ENCODE data around the gene TPH2. TPM values are rescaled to one million over a fixed set of nuclear protein-coding genes. Genes with fewer than 3 reads are reported as not detected.
A peak's percentile ranks its signal among the peaks of the same experiment; 100 is the strongest.

Gene TPH2
- total and polyA plus RNA-seq, 4 donors, result 0.01 TPM; not detected in 3

DNA sequence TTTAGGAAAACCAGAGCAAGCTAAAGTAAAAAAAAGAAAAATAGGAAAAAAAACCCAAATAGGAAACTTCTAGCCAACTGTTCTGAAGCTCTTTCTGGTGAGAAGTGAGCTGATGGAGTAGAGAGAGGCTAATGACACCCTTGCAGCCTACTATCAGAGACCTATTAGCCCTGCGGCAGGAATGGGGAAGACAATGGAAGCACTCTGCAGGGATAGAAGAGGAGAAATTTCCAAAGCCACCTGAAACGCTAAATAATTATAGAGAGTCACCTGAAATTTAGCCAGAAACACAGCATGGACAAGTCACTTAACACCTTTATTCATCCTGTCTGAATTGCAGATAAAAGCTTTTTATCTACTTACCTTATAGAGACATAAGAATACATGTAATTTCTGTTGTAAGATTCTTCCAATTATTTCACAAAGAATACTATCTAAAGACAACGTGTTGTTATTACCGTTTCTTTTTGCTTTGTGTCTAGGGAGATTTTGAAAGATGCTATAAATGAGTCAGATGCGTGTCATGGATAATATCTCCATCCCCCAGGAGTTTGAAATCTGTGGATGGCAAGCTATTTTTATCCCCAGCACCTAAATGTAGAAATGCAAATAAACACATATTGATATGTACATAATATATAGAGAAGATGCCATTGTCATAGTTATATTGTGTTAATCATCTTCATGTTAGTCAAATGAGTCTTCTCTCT lies 138.6 kb downstream of the TPH2 start:
- WGBS, 2 donors, result 81 to 87% methylated on average over 5 of the region's 5 CpGs

GRCh38 chr12:72081777-72082176 lies 143.1 kb downstream of the TPH2 start:
- ATAC-seq (ENCODE audit: insufficient read depth, low FRiP score), result no peak
- WGBS, 2 donors, result 52 to 68% methylated on average over 2 of the region's 2 CpGs
- H3K9me3 ChIP-seq (ENCODE audit: control insufficient read depth in 4 of 4, insufficient read depth in 3 of 4, low read length in 3 of 4), result peaks cover 0 to 3% (median 0%) of the 10 kb centered on the region in 4 donors

More for the DNA sequence above, 138.6 kb downstream of the TPH2 start:
- ATAC-seq (ENCODE audit: insufficient read depth, low FRiP score) (no peak), DNase-seq (no peak)
- Histone ChIP-seq H3K36me3 (ENCODE audit: control insufficient read depth in 4 of 4, insufficient read depth in 4 of 4, low read length in 4 of 4) (no peaks in the 10 kb centered on the region), H3K4me1 (ENCODE audit: control insufficient read depth in 5 of 5, insufficient read depth in 5 of 5, low read length in 5 of 5) (peaks cover 0 to 7% (median 0%) of the 10 kb centered on the region in 5 donors), H3K9me3 (ENCODE audit: control insufficient read depth in 4 of 4, insufficient read depth in 3 of 4, low read length in 3 of 4) (peaks cover 0 to 3% (median 0%) of the 10 kb centered on the region in 4 donors), H3K27ac (ENCODE audit: low read depth in 1 of 2, low read length in 1 of 2) (no peak overlapping the region), H3K27me3 (ENCODE audit: control insufficient read depth in 3 of 3, insufficient read depth in 3 of 3, low read length in 2 of 3) (no peaks in the 10 kb centered on the region), H3K9ac (ENCODE audit: insufficient read depth in 1 of 2, low read length in 2 of 2) (no peak overlapping the region), H3K4me3 (no peak overlapping the region)
- no peak for TF ChIP-seq CTCF (IDR thresholded peaks at IDR 0.05; ENCODE audit: control extremely low read depth, extremely low read depth)

More at GRCh38 chr12:72081777-72082176, 143.1 kb downstream of the TPH2 start:
- no peak for TF ChIP-seq CTCF (IDR thresholded peaks at IDR 0.05; ENCODE audit: control extremely low read depth, extremely low read depth)
- Histone ChIP-seq H3K36me3 (ENCODE audit: control insufficient read depth in 4 of 4, insufficient read depth in 4 of 4, low read length in 4 of 4) (no peaks in the 10 kb centered on the region), H3K27me3 (ENCODE audit: control insufficient read depth in 3 of 3, insufficient read depth in 3 of 3, low read length in 2 of 3) (no peaks in the 10 kb centered on the region), H3K9ac (ENCODE audit: insufficient read depth in 1 of 2, low read length in 2 of 2) (no peak overlapping the region), H3K27ac (ENCODE audit: low read depth in 1 of 2, low read length in 1 of 2) (no peak overlapping the region), H3K4me3 (no peak overlapping the region), H3K4me1 (ENCODE audit: control insufficient read depth in 5 of 5, insufficient read depth in 5 of 5, low read length in 5 of 5) (peaks cover 0 to 24% (median 0%) of the 10 kb centered on the region in 5 donors)
- peak; percentile 67 to 95 (median 86) for DNase-seq

Other genes with a start within 250 kb of the TPH2 start
- 10 to 100 TPM; 58.4 to 58.5 TPM for gene RAB21, start 184.0 kb upstream of the TPH2 start, total RNA-seq
- 10 to 100 TPM; 11.8 to 43.1 TPM for gene RAB21, start 184.0 kb upstream of the TPH2 start, polyA plus RNA-seq
- 10 to 100 TPM; 26.1 to 70.2 TPM for gene TBC1D15, start 99.1 kb upstream of the TPH2 start, total RNA-seq
- gene TBC1D15, start 99.1 kb upstream of the TPH2 start, polyA plus RNA-seq, result 10 to 100 TPM; 23.5 to 29.6 TPM

Data from lung (tissue), 12 donors.